IMR-90 (cell line): ENCODE data around the gene DDR1. TPM values are rescaled to one million over a fixed set of nuclear protein-coding genes. Genes with fewer than 3 reads are reported as not detected.

ENCODE experiments used
- ATAC-seq: fragments of 200-7000 bp; cut with Tn5 transposase; 2 replicates; pipeline ENCODE4 v1.9.1; 2020; ENCODE audit warnings: low read depth, mild to moderate bottlenecking, moderate library complexity
- BruUV-seq: library from RNA; stranded (reverse); fragments of 400-500 nt; replicated peaks from 2 replicates; lab custom pipeline; 2021; lab: Mats Ljungman, UMichigan
- CTCF ChIA-PET: fragments of 300-600 bp; formaldehyde crosslinking; extraction: SDS; loops from one replicate; lab custom pipeline; 2021; ENCODE audit warnings: antibody characterized with exemption; lab: Yijun Ruan, JAX
- POLR2A ChIA-PET: fragments of 300-600 bp; sonication (Branson Sonifier 250); formaldehyde crosslinking; loops from one replicate; lab custom pipeline; 2022; ENCODE audit warnings: antibody characterized with exemption; ENCODE audit not compliant: unreplicated experiment; lab: Charles Lee
- DNase-seq: peaks from one replicate; pipeline ENCODE4 v3.0.0; 2013
- H2AFZ ChIP-seq: replicated peaks from 2 replicates; pipeline ENCODE3; 2013; ENCODE audit warnings: low read length, mild to moderate bottlenecking; ENCODE audit not compliant: poor library complexity
- H2AK5ac ChIP-seq: 2 replicates; pipeline ENCODE4 v1.6.1; 2013; ENCODE audit warnings: low read depth, low read length, inconsistent platforms
- H2AK9ac ChIP-seq: replicated peaks from 2 replicates; pipeline ENCODE3; 2013; ENCODE audit warnings: mild to moderate bottlenecking, low read depth, low read length, moderate library complexity; ENCODE audit not compliant: poor library complexity
- H2BK120ac ChIP-seq: 2 replicates; pipeline ENCODE4 v1.6.1; 2013; ENCODE audit warnings: low read depth, low read length, inconsistent platforms
- H2BK15ac ChIP-seq: 3 replicates; pipeline ENCODE4 v1.6.1; 2013; ENCODE audit warnings: low read depth, low read length, inconsistent platforms
- H2BK20ac ChIP-seq: 2 replicates; pipeline ENCODE4 v1.6.1; 2013; ENCODE audit warnings: low read depth, mild to moderate bottlenecking, inconsistent platforms, low read length, moderate library complexity
- H2BK5ac ChIP-seq: 2 replicates; pipeline ENCODE4 v1.6.1; 2013; ENCODE audit warnings: mild to moderate bottlenecking, low read depth, low read length, inconsistent platforms; ENCODE audit not compliant: poor library complexity, severe bottlenecking
- H3K14ac ChIP-seq: replicated peaks from 2 replicates; pipeline ENCODE4 v1.6.1; 2013; ENCODE audit warnings: low read depth, low read length, inconsistent platforms
- H3K18ac ChIP-seq: 2 replicates; pipeline ENCODE4 v1.6.1; 2013; ENCODE audit warnings: low read depth, low read length, control low read depth
- H3K23ac ChIP-seq: 2 replicates; pipeline ENCODE4 v1.6.1; 2013; ENCODE audit warnings: low read depth, low read length, inconsistent platforms
- H3K27ac ChIP-seq: 2 replicates; pipeline ENCODE4 v1.5.1; 2013; ENCODE audit warnings: mild to moderate bottlenecking, control low read depth, low read length; ENCODE audit not compliant: insufficient read depth
- H3K27me3 ChIP-seq: 2 replicates; pipeline ENCODE4 v1.6.1; 2013; ENCODE audit warnings: low read length; ENCODE audit not compliant: control insufficient read depth, insufficient read depth
- H3K36me3 ChIP-seq: 2 replicates; pipeline ENCODE4 v1.6.1; 2013; ENCODE audit warnings: low read length, mixed read lengths; ENCODE audit not compliant: control insufficient read depth, insufficient read depth
- H3K4ac ChIP-seq: 2 replicates; pipeline ENCODE4 v1.6.1; 2013; ENCODE audit warnings: low read depth, low read length, inconsistent platforms
- H3K4me1 ChIP-seq: 2 replicates; pipeline ENCODE4 v1.6.1; 2013; ENCODE audit warnings: low read length, mixed read lengths; ENCODE audit not compliant: control insufficient read depth, insufficient read depth
- H3K4me2 ChIP-seq: 2 replicates; pipeline ENCODE4 v1.6.1; 2013; ENCODE audit warnings: low read depth, mild to moderate bottlenecking, control low read depth, low read length, moderate library complexity
- H3K4me3 ChIP-seq: 2 replicates; pipeline ENCODE4 v1.5.1; 2013; ENCODE audit warnings: low read depth, mild to moderate bottlenecking, control low read depth, low read length, moderate library complexity; ENCODE audit not compliant: insufficient read depth
- H3K56ac ChIP-seq: 2 replicates; pipeline ENCODE4 v1.6.1; 2013; ENCODE audit warnings: low read length, inconsistent platforms; ENCODE audit not compliant: insufficient read depth; ENCODE audit errors: extremely low read depth
- H3K79me1 ChIP-seq, 2 experiments: 2 replicates each; pipeline ENCODE4 v1.6.1; 2013; ENCODE audit warnings: low read length in 2 of 2, inconsistent platforms in 1 of 2, low read depth in 1 of 2
- H3K9ac ChIP-seq: 2 replicates; pipeline ENCODE4 v1.6.1; 2013; ENCODE audit warnings: low read depth, low read length, control low read depth
- H3K9me1 ChIP-seq: 2 replicates; pipeline ENCODE4 v1.6.1; 2013; ENCODE audit warnings: low read length, inconsistent platforms; ENCODE audit not compliant: insufficient read depth
- H3K9me3 ChIP-seq: 2 replicates; pipeline ENCODE4 v1.6.1; 2013; ENCODE audit warnings: low read length; ENCODE audit not compliant: control insufficient read depth, insufficient read depth
- H4K20me1 ChIP-seq: 2 replicates; pipeline ENCODE4 v1.6.1; 2013; ENCODE audit warnings: low read length, inconsistent platforms; ENCODE audit not compliant: insufficient read depth
- H4K5ac ChIP-seq: 2 replicates; pipeline ENCODE4 v1.6.1; 2013; ENCODE audit warnings: mild to moderate bottlenecking, low read depth, low read length, control low read depth
- H4K8ac ChIP-seq, 2 experiments: 2 replicates each; pipeline ENCODE4 v1.6.1; 2013; ENCODE audit warnings: low read depth in 2 of 2, low read length in 2 of 2, control low read depth in 1 of 2, inconsistent platforms in 1 of 2
- H4K91ac ChIP-seq: 2 replicates; pipeline ENCODE4 v1.6.1; 2013; ENCODE audit warnings: low read depth, low read length, inconsistent platforms; ENCODE audit not compliant: insufficient read depth
- MAFK ChIP-seq: IDR thresholded peaks from 2 replicates; pipeline ENCODE4 v1.6.1; 2012; ENCODE audit warnings: low read depth, low read length, improper control_type of control experiment
- USF2 ChIP-seq: fragments of 150-350 bp; IDR thresholded peaks from 2 replicates; pipeline ENCODE4 v1.6.1; 2017; ENCODE audit warnings: mild to moderate bottlenecking, antibody characterized with exemption, low read length, low read depth
- WGBS, 2 experiments: methylation state at CpG; one replicate each; pipeline versions ENCODE4 v1.1.5 to v1.1.7; 2013; ENCODE audit warnings: missing lambda C conversion rate in 2 of 2; ENCODE audit not compliant: insufficient read length in 1 of 2; ENCODE audit errors: extremely low coverage in 2 of 2; 5-methylcytosine and 5-hydroxymethylcytosine counted together
- dilution Hi-C: fragments of 300-500 bp; cut with HindIII; formaldehyde crosslinking; loops from one replicate; pipeline ENCODE4 v1.14.3; 2018; ENCODE audit warnings: low sequenced_read_pairs; ENCODE audit not compliant: unreplicated experiment
- in situ Hi-C: fragments of 300-500 bp; cut with MboI; formaldehyde crosslinking; loops from 3 replicates; pipeline ENCODE4 v1.14.3; 2019; ENCODE audit warnings: low sequenced_read_pairs, inconsistent platforms, mixed read lengths
- intact Hi-C: fragments of 100-400 bp; cut with micrococcal nuclease; formaldehyde crosslinking; loops from 2 replicates; pipeline ENCODE4 v1.10.0; 2022
- polyA plus RNA-seq, 3 experiments: library from polyadenylated mRNA; depleted of rRNA; stranded (reverse); fragments of >200 nt; gene quantifications; 2 replicates each; pipeline ENCODE4 v1.2.3, GENCODE V29; 2012; ENCODE audit warnings: low replicate concordance in 1 of 3
- total RNA-seq: library from RNA; depleted of rRNA; stranded (reverse); fragments of >200 nt; gene quantifications from 2 replicates; pipeline ENCODE4 v1.2.3, GENCODE V29; 2012

DDR1 gene
- total and polyA plus RNA-seq, 2 of the 4 experiments (the other 2 are of a cell fraction) = 5.6 to 19.6 TPM

GRCh38 chr6:30855429-30856075, 28.8 kb upstream of the DDR1 start:
- Histone ChIP-seq H3K79me1 (no peaks in the 10 kb centered on the region), H2BK15ac (no peak overlapping the region), H3K9me1 (no peaks in the 10 kb centered on the region), H2BK5ac (no peak overlapping the region), H3K4ac (no peak overlapping the region), H4K5ac (no peak overlapping the region), H3K56ac (no peak overlapping the region), H3K4me3 (no peak overlapping the region), H2BK120ac (no peak overlapping the region), H3K14ac (no peak overlapping the region), H3K4me2 (no peak overlapping the region), H2AK5ac (no peak overlapping the region), H2AFZ (no peak overlapping the region), H3K23ac (no peak overlapping the region), H3K36me3 (no peaks in the 10 kb centered on the region), H3K27me3 (peaks cover 26% of the 10 kb centered on the region), H4K20me1 (no peaks in the 10 kb centered on the region), H3K18ac (no peak overlapping the region), H3K4me1 (no peaks in the 10 kb centered on the region), H4K8ac (no peak overlapping the region), H3K9ac (no peak overlapping the region), H2BK20ac (no peak overlapping the region), H3K27ac (no peak overlapping the region), H2AK9ac (no peak overlapping the region), H3K9me3 (peaks cover 8% of the 10 kb centered on the region), H4K91ac (no peak overlapping the region)
- BruUV-seq = no TSS peak
- intact Hi-C loops (no loop called here), in situ Hi-C loops (no loop called here), dilution Hi-C loops (no loop called here)
- ChIA-PET CTCF (no interaction called here), POLR2A (no interaction called here)
- ATAC-seq = no peak
- DNase-seq = no peak
- peak; percentile 17; the same call in 1 of the 2 replicates for TF ChIP-seq MAFK
- no peak for TF ChIP-seq USF2
- 61% methylated on average over 3 of the region's 6 CpGs; no CpG with 5 or more reads in 1 of the 2 experiments for WGBS, 2 experiments
